HEK293T (cell line): ENCODE measurements around the gene HEXIM1.
"Not testable (repeated sequence)": the region's sequence is repeated elsewhere in the genome, so short reads cannot be mapped to it uniquely, and the experiment has no call there.

Source experiments
- CTCF ChIA-PET: fragments of 350-600 bp; formaldehyde crosslinking; extraction: SDS; loops from one replicate; lab custom pipeline; 2021; ENCODE audit warnings: antibody characterized with exemption, inconsistent platforms; lab: Yijun Ruan, JAX
- POLR2A ChIA-PET: fragments of 350-600 bp; formaldehyde crosslinking; extraction: SDS; loops from one replicate; lab custom pipeline; 2020; ENCODE audit warnings: antibody characterized with exemption, inconsistent platforms; lab: Yijun Ruan, JAX
- DNase-seq: peaks from one replicate; pipeline ENCODE4 v3.0.0; 2012; ENCODE audit warnings: mixed read lengths; ENCODE audit errors: extremely low spot score
- ARNT ChIP-seq: fragments of 450-650 bp; IDR thresholded peaks from 2 replicates; pipeline ENCODE4 v1.6.1; 2017; ENCODE audit warnings: mild to moderate bottlenecking
- BHLHE40 ChIP-seq: fragments of 450-650 bp; IDR thresholded peaks from 2 replicates; pipeline ENCODE4 v1.6.1; 2016; ENCODE audit warnings: mild to moderate bottlenecking, moderate library complexity, borderline replicate concordance
- CTBP1 ChIP-seq: fragments of 450-650 bp; IDR thresholded peaks from 2 replicates; pipeline ENCODE4 v1.6.1; 2016; ENCODE audit warnings: borderline replicate concordance
- ELF4 ChIP-seq: fragments of 450-650 bp; IDR thresholded peaks from 2 replicates; pipeline ENCODE4 v1.6.1; 2017; ENCODE audit warnings: antibody characterized with exemption
- FOXA1 ChIP-seq: fragments of 450-650 bp; IDR thresholded peaks from 2 replicates; pipeline ENCODE4 v1.6.1; 2016; ENCODE audit warnings: mild to moderate bottlenecking
- FOXK2 ChIP-seq: fragments of 450-650 bp; IDR thresholded peaks from 2 replicates; pipeline ENCODE4 v1.6.1; 2016; ENCODE audit warnings: mild to moderate bottlenecking
- FOXM1 ChIP-seq: fragments of 450-650 bp; IDR thresholded peaks from 2 replicates; pipeline ENCODE4 v1.6.1; 2017; ENCODE audit warnings: mild to moderate bottlenecking, borderline replicate concordance
- HDGF ChIP-seq: fragments of 450-650 bp; IDR thresholded peaks from 2 replicates; pipeline ENCODE4 v1.6.1; 2017; ENCODE audit warnings: antibody characterized with exemption, borderline replicate concordance
- L3MBTL2 ChIP-seq: fragments of 450-650 bp; conservative IDR thresholded peaks from 2 replicates; pipeline ENCODE4 v1.6.1; 2016; ENCODE audit warnings: mild to moderate bottlenecking
- LEF1 ChIP-seq: fragments of 450-650 bp; IDR thresholded peaks from 2 replicates; pipeline ENCODE4 v1.6.1; 2017; ENCODE audit warnings: mild to moderate bottlenecking, borderline replicate concordance
- NFRKB ChIP-seq: fragments of 450-650 bp; IDR thresholded peaks from 2 replicates; pipeline ENCODE4 v1.6.1; 2016; ENCODE audit warnings: mild to moderate bottlenecking, moderate library complexity
- SP1 ChIP-seq: fragments of 450-650 bp; IDR thresholded peaks from 2 replicates; pipeline ENCODE4 v1.6.1; 2017
- SUZ12 ChIP-seq: fragments of 450-650 bp; IDR thresholded peaks from 2 replicates; pipeline ENCODE4 v1.6.1; 2016; ENCODE audit warnings: mild to moderate bottlenecking
- TARDBP ChIP-seq: fragments of 450-650 bp; IDR thresholded peaks from 2 replicates; pipeline ENCODE4 v1.6.1; 2016
- ZNF384 ChIP-seq: fragments of 450-650 bp; IDR thresholded peaks from 2 replicates; pipeline ENCODE4 v1.6.1; 2016
- TF ChIP-seq, protein P1 (sequence below): fragments of 450-650 bp; IDR thresholded peaks from 2 replicates; pipeline ENCODE4 v1.6.1; 2016

The HEXIM1 gene

GRCh38 chr17:45123930-45124796, 24.1 kb upstream of the HEXIM1 start:
- POLR2A ChIA-PET, result interaction anchor here (0.8 kb wide), 1 partner anchor 73 kb away, joined by 3 read pairs; no protein-coding TSS in a partner anchor
- CTCF ChIA-PET, result interaction anchor here (1.4 kb wide), 1 partner anchor 25 kb away, joined by 5 read pairs; no protein-coding TSS in a partner anchor
- no peak for TF ChIP-seq TARDBP
- TF ChIP-seq NFRKB, result no peak
- no peak for TF ChIP-seq HDGF
- no peak for TF ChIP-seq ARNT
- no peak for DNase-seq

DNA sequence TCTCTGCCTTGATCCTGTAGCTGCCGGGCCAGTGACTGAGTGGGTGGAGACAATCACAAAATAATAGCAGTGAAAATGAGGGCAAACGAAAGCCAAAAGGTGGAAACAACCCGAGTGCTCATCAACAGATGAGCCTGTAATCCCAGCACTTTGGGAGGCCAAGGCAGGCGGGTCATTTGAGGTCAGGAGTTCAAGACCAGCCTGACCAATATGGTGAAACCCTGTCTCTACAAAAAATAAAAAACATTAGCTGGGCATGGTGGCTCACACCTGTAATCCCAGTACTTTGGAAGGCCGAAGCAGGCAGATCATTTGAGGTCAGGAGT, 23.5 kb upstream of the HEXIM1 start:
- not testable (repeated sequence) for DNase-seq
- ChIA-PET CTCF (interaction anchor here (1.3 to 1.4 kb wide), 2 partner anchors 11 to 26 kb away, joined by 4 to 5 read pairs; partner anchors contain the start of gene ACBD4), POLR2A (interaction anchor here (0.8 to 1.3 kb wide), 2 partner anchors 24 to 73 kb away, joined by 3 to 4 read pairs; partner anchors contain the start of gene HEXIM1)

DNA sequence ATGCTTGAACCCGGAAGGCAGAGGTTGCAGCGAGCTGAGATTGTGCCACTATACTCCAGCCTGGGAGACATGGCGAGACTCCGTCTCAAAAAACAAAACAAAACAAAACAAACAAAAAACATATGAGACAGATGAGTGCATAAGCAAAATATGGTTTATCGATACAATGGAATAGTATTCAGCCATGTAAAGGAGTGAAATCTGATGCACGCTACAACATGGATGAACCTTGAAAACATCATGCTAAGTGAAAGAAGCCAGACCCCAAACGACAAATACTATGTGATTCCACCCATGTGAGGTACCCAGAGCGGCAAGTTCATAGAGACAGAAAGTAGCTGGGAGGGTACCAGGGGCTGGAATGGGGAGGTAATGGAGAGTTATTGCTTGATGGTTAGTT, 22.8 kb upstream of the HEXIM1 start:
- DNase-seq, result no peak
- no peak for TF ChIP-seq BHLHE40
- no peak for TF ChIP-seq L3MBTL2
- TF ChIP-seq SP1, result no peak
- no peak for TF ChIP-seq ELF4
- no peak for TF ChIP-seq SUZ12
- no peak for TF ChIP-seq ARNT
- TF ChIP-seq NFRKB, result no peak
- no peak for TF ChIP-seq TARDBP
- TF ChIP-seq FOXA1, result no peak
- TF ChIP-seq, protein P1, sequence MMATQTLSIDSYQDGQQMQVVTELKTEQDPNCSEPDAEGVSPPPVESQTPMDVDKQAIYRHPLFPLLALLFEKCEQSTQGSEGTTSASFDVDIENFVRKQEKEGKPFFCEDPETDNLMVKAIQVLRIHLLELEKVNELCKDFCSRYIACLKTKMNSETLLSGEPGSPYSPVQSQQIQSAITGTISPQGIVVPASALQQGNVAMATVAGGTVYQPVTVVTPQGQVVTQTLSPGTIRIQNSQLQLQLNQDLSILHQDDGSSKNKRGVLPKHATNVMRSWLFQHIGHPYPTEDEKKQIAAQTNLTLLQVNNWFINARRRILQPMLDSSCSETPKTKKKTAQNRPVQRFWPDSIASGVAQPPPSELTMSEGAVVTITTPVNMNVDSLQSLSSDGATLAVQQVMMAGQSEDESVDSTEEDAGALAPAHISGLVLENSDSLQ, result no peak
- TF ChIP-seq ZNF384, result no peak
- TF ChIP-seq LEF1, result no peak
- no peak for TF ChIP-seq FOXM1
- TF ChIP-seq HDGF, result no peak
- no peak for TF ChIP-seq CTBP1
- TF ChIP-seq FOXK2, result no peak
- CTCF ChIA-PET, result interaction anchor here (1.3 kb wide), 1 partner anchor 10 kb away, joined by 4 read pairs; the partner anchor contains the start of gene ACBD4
- POLR2A ChIA-PET, result interaction anchor here (1.3 kb wide), 1 partner anchor 23 kb away, joined by 4 read pairs; the partner anchor contains the start of gene HEXIM1

DNA sequence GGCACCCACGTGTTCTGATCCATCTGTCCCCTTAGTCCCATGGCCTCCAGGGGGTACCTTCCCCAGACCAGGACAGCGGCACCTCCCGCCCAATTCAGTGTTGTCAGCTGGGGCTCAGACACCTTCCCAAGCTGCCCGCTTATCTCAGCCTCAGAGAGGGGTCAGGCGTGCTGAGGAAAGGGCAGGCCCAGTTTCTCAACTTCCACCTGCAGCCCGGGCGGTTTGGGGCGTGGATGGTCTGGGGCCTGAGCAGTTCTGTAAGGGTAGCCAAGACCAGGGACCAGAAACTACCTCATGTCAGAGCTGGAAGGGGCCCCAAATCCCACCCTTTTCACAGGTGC, 21.1 kb upstream of the HEXIM1 start:
- ChIA-PET POLR2A (no interaction called here), CTCF (interaction anchor here (1.2 kb wide), 1 partner anchor 9 kb away, joined by 4 read pairs; the partner anchor contains the start of gene ACBD4)
- TF ChIP-seq, protein P1, result no peak
- TF ChIP-seq FOXM1, result no peak
- no peak for DNase-seq

DNA sequence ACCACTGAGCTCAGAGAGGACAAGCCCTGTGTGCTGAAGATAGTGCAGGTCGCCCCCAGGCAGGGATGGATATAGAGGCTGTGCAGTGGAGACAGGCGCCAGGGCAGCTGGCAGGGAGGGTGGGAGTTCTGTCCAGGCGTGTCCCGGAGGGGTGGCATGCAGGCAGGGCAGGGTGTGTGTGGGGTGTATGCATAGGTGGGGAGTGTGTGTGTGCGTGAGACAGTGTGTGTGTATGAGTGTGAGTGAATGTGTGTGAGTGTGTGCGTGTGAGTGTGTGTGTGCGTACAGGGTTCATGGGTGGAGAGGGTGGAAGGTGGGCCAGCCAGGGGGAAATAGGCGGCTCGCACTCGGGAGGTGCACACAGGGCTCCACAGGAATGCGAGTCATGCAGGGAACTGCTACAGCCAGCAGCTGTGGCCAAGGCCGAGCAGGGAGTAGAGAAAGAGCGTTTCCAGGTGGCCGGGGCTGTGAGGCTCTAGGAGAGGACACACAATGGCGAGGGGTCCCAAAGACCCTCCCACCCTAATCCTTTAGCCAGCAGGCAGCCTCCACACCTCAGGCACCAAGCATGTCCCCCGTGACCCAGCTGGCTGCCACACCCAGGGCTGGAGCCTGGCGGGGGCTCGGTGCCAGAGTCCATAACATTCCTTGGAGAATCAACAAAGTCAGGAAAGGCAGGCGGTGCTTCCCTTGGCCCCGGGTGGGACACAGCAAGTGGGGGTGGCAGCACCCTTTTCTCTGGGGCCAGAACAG, 20.6 kb upstream of the HEXIM1 start:
- DNase-seq, result no peak
- TF ChIP-seq, protein P1, result no peak
- TF ChIP-seq ARNT (no peak), NFRKB (no peak), LEF1 (no peak), ZNF384 (no peak), SP1 (no peak), TARDBP (no peak), HDGF (no peak), CTBP1 (no peak), SUZ12 (no peak), FOXA1 (no peak), L3MBTL2 (no peak), BHLHE40 (no peak), FOXK2 (no peak), ELF4 (no peak)
- ChIA-PET POLR2A (no interaction called here), CTCF (interaction anchor here (1.2 kb wide), 1 partner anchor 8 kb away, joined by 4 read pairs; the partner anchor contains the start of gene ACBD4)

DNA sequence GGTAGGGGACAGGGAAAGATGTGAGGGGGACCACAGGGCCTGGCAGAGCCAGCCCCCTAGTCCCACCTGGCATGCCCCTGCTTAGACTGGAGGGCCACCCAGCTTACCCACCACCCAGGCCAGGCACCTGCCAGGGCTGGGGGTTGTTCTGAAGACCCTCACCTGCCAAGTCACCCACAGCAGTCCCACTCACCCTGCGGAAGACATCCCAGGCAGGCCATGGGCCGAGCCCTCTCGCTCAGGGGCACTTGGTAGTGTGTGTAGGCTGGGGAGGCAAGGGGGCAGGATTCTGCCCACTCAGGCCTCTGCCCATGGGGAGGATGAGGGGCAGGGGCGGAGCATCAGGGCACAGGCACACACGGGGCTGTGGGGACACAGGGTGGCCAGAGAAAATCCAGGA, 19.9 kb upstream of the HEXIM1 start:
- POLR2A ChIA-PET, result no interaction called here
- no peak for DNase-seq
- no peak for TF ChIP-seq SUZ12
- TF ChIP-seq CTBP1, result no peak
- no peak for TF ChIP-seq LEF1
- TF ChIP-seq ZNF384, result no peak
- no peak for TF ChIP-seq TARDBP
- TF ChIP-seq FOXA1, result no peak
- TF ChIP-seq NFRKB, result no peak
- TF ChIP-seq FOXM1, result no peak
- no peak for TF ChIP-seq ARNT
- TF ChIP-seq FOXK2, result no peak
- no peak for TF ChIP-seq HDGF
- no peak for TF ChIP-seq BHLHE40
- no peak for TF ChIP-seq L3MBTL2
- no peak for TF ChIP-seq ELF4
- TF ChIP-seq, protein P1, result no peak
- no peak for TF ChIP-seq SP1
- CTCF ChIA-PET, result no interaction called here
